ENCODE results near the gene TPBGL. TPM values are rescaled to one million over a fixed set of nuclear protein-coding genes. Genes with fewer than 3 reads are reported as not detected.
A peak's percentile ranks its signal among the peaks of the same experiment; 100 is the strongest.

The TPBGL gene
- under 1 TPM in 4 of 7 donors, not detected in 3; 0.16 to 0.59 (median 0.23) TPM for total RNA-seq
- polyA plus RNA-seq = under 1 TPM; 0.10 to 0.15 (median 0.11) TPM
- long read RNA-seq, donor 1 = 0 reads
- long read RNA-seq, donor 2 = 0 reads

- TF ChIP-seq CTCF (IDR thresholded peaks at IDR 0.05 in 8 of 11, conservative IDR thresholded peaks at IDR 0.05 in 3 of 11) = no peak
- TF ChIP-seq POLR2A (IDR thresholded peaks at IDR 0.05) = no peak
- peak in 1 of 3 donors; percentile 47 for TF ChIP-seq POLR2AphosphoS5 (IDR thresholded peaks at IDR 0.05)
- Histone ChIP-seq H3K4me1 (peaks cover 0 to 25% (median 17%) of the 10 kb centered on the region in 6 donors), H3K4me3 (peak within 1 kb of the TSS; percentile 6 to 84 (median 46)), H3K36me3 (no peaks in the 10 kb centered on the region), H3K9me3 (no peaks in the 10 kb centered on the region), H3K27me3 (replicated peaks in 1 of 7) (peaks cover 2 to 96% (median 50%) of the 10 kb centered on the region in 7 donors), H3K27ac (peak within 1 kb of the TSS in 4 of 8 donors; percentile 17 to 50 (median 29))
- peak; percentile 76 for DNase-seq
- WGBS, 5 donors = 2 to 10% (median 4%) methylated on average over 23 to 58 of the region's 58 CpGs
- intact Hi-C loops (cut with DNase I; ENCODE audit: low total_unique reads) = loop anchor here (5.0 to 10.0 kb wide), 2 partner anchors 98 to 306 kb away; no protein-coding TSS in a partner anchor
These were observed at the start of gene TPBGL for GRCh38 chr11:75240311-75241035. TPBGL (plus strand) TSS chr11:75240774; CDS start chr11:75241050, 276 bp downstream.

- 66 to 73% (median 67%) methylated on average over 3 of the region's 3 CpGs for WGBS, 5 donors
- no peak for DNase-seq
- intact Hi-C loops (cut with DNase I; ENCODE audit: low total_unique reads) = no loop called here
- Histone ChIP-seq H3K36me3 (peaks cover 0 to 7% (median 0%) of the 10 kb centered on the region in 6 donors), H3K4me3 (no peak overlapping the region), H3K27ac (peak overlapping the region in 2 of 8 donors; percentile 2 to 22), H3K4me1 (peaks cover 0 to 42% (median 13%) of the 10 kb centered on the region in 6 donors), H3K9me3 (no peaks in the 10 kb centered on the region), H3K27me3 (replicated peaks in 1 of 7) (peaks cover 0 to 4% (median 0%) of the 10 kb centered on the region in 7 donors)
- TF ChIP-seq CTCF (IDR thresholded peaks at IDR 0.05 in 8 of 11, conservative IDR thresholded peaks at IDR 0.05 in 3 of 11) = no peak
- no peak for TF ChIP-seq POLR2A (IDR thresholded peaks at IDR 0.05)
- TF ChIP-seq POLR2AphosphoS5 (IDR thresholded peaks at IDR 0.05) = peak in 1 of 3 donors; percentile 7
These were observed 49.2 kb upstream of the TPBGL start for GRCh38 chr11:75191330-75191717.

- peak overlapping the region in 1 of 8 donors; percentile 42 for H3K27ac ChIP-seq
- H3K9me3 ChIP-seq = no peaks in the 10 kb centered on the region
- H3K27me3 ChIP-seq (replicated peaks in 1 of 7) = peaks cover 0 to 4% (median 0%) of the 10 kb centered on the region in 7 donors
- 89 to 96% (median 95%) methylated on average over 15 of the region's 15 CpGs for WGBS, 5 donors
- no peak for DNase-seq
- no peak overlapping the region for H3K4me3 ChIP-seq
- peaks cover 0 to 10% (median 0%) of the 10 kb centered on the region in 6 donors for H3K36me3 ChIP-seq
- peaks cover 0 to 38% (median 11%) of the 10 kb centered on the region in 6 donors for H3K4me1 ChIP-seq
- intact Hi-C loops (cut with DNase I; ENCODE audit: low total_unique reads) = no loop called here
- TF ChIP-seq POLR2AphosphoS5 (IDR thresholded peaks at IDR 0.05) (peak in 1 of 3 donors; percentile 45), CTCF (IDR thresholded peaks at IDR 0.05 in 8 of 11, conservative IDR thresholded peaks at IDR 0.05 in 3 of 11) (no peak)
These were observed 47.3 kb upstream of the TPBGL start for GRCh38 chr11:75193271-75193670.

- H3K27ac ChIP-seq = peak overlapping the region in 1 of 8 donors; percentile 42
- H3K9me3 ChIP-seq = no peaks in the 10 kb centered on the region
- peaks cover 0 to 4% (median 0%) of the 10 kb centered on the region in 7 donors for H3K27me3 ChIP-seq (replicated peaks in 1 of 7)
- H3K36me3 ChIP-seq = peaks cover 0 to 10% (median 0%) of the 10 kb centered on the region in 6 donors
- intact Hi-C loops (cut with DNase I; ENCODE audit: low total_unique reads) = no loop called here
- H3K4me3 ChIP-seq = no peak overlapping the region
- H3K4me1 ChIP-seq = peaks cover 0 to 33% (median 10%) of the 10 kb centered on the region in 6 donors
- 57 to 77% (median 73%) methylated on average over 2 of the region's 2 CpGs for WGBS, 5 donors
- no peak for DNase-seq
- TF ChIP-seq POLR2AphosphoS5 (IDR thresholded peaks at IDR 0.05) = no peak
- no peak for TF ChIP-seq CTCF (IDR thresholded peaks at IDR 0.05 in 8 of 11, conservative IDR thresholded peaks at IDR 0.05 in 3 of 11)
- no peak for TF ChIP-seq POLR2A (IDR thresholded peaks at IDR 0.05)
These were observed 46.9 kb upstream of the TPBGL start for GRCh38 chr11:75193711-75194110.
